Activated naive CD8-positive, alpha-beta T cell (primary cell): ENCODE results near the gene ACOXL.

Source experiments
- H3K27ac Mint-ChIP-seq: one replicate; pipeline ENCODE4 v1.8.0; 2021; ENCODE audit warnings: mixed read lengths
- H3K27me3 Mint-ChIP-seq: one replicate; pipeline ENCODE4 v1.8.0; 2021; ENCODE audit warnings: mixed read lengths
- H3K36me3 Mint-ChIP-seq: one replicate; pipeline ENCODE4 v1.8.0; 2021; ENCODE audit warnings: mixed read lengths
- H3K4me1 Mint-ChIP-seq: one replicate; pipeline ENCODE4 v1.8.0; 2021; ENCODE audit warnings: low read depth, mixed read lengths
- H3K4me3 Mint-ChIP-seq: one replicate; pipeline ENCODE4 v1.8.0; 2021; ENCODE audit warnings: mild to moderate bottlenecking, mixed read lengths
- H3K9me3 Mint-ChIP-seq: one replicate; pipeline ENCODE4 v1.8.0; 2021; ENCODE audit warnings: low read depth, mixed read lengths

ACOXL gene

GRCh38 chr2:110834134-110834827 lies 101.9 kb downstream of the ACOXL start:
- H3K4me1 Mint-ChIP-seq = peaks cover 21% of the 10 kb centered on the region
- H3K27ac Mint-ChIP-seq = no peak overlapping the region
- H3K27me3 Mint-ChIP-seq = no peaks in the 10 kb centered on the region
- no peak overlapping the region for H3K4me3 Mint-ChIP-seq
- no peaks in the 10 kb centered on the region for H3K36me3 Mint-ChIP-seq
- H3K9me3 Mint-ChIP-seq = no peaks in the 10 kb centered on the region

- Mint-ChIP-seq H3K9me3 (no peaks in the 10 kb centered on the region), H3K27ac (no peak overlapping the region), H3K36me3 (no peaks in the 10 kb centered on the region), H3K4me3 (no peak overlapping the region), H3K27me3 (no peaks in the 10 kb centered on the region), H3K4me1 (peaks cover 25% of the 10 kb centered on the region)
Observed at GRCh38 chr2:110836671-110837070, 104.3 kb downstream of the ACOXL start.

DNA sequence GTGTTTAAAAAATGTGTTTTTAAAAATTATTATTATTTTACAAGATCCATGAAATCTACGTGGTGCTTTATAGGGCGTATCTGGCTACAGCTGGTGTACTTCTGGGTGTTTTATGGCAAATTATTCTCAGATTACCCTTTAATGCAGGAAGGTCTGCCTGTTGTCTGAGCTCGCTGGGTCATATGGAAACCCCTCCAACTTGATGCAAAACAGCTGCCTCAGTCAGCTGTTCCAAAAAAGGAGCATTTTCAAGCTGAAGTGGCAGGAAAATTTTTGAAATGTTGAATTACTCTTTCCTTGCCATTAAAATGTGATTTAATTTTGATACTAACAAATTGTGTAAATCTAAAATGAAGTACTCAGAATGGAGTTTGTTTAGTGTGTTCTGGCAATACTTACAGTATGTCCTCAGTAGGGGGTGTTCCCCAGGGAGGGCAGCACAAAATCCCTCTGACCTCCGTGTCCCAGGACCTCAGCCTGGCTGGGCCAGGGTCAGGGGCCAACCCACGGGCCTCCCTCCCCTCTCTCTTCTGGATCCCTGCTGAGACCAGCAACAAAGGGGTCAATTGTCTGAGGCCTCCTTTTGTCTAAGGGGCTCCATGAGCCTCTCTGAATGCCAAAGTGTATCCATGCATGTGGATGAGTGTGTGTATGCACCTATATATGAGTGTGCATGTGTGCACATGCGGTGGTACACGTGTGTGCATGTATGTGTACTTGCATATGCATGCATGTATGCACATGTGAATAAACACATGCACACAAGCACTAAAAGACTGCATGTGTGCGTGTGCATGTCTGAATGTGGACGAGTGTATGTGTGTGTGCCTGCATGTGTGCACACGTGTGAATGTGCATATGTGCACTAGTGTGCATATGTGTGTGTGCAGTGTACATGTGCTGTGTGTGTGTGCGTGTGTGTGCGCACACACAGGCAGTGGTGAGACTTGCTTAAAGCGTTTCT lies 105.4 kb downstream of the ACOXL start:
- H3K27me3 Mint-ChIP-seq = peaks cover 2% of the 10 kb centered on the region
- H3K27ac Mint-ChIP-seq = no peak overlapping the region
- no peak overlapping the region for H3K4me3 Mint-ChIP-seq
- H3K4me1 Mint-ChIP-seq = peaks cover 27% of the 10 kb centered on the region
- H3K36me3 Mint-ChIP-seq = no peaks in the 10 kb centered on the region
- H3K9me3 Mint-ChIP-seq = no peaks in the 10 kb centered on the region

- Mint-ChIP-seq H3K27ac (no peak overlapping the region), H3K4me3 (no peak overlapping the region), H3K4me1 (peaks cover 32% of the 10 kb centered on the region), H3K36me3 (no peaks in the 10 kb centered on the region), H3K9me3 (no peaks in the 10 kb centered on the region), H3K27me3 (peaks cover 2% of the 10 kb centered on the region)
Observed at GRCh38 chr2:110838657-110839384, 106.4 kb downstream of the ACOXL start.

DNA sequence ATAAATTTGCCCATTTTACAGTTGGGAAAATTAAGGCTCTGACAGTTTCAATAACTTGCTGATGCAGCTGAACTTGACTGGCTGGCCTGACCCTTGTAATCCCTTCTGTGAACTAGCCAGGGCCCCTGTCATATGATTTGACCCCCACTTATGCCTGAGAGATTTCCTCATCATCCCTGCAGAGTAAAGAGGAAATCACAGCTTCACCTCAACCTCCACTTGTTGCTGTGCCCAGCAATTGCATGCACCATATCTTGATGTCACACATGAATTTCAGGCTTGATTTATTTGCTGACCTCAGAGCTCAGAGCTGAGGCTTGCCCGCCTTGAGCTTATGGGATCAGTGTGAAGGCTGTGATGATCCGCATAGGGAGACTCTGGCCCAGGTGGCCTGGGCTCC lies 108.1 kb downstream of the ACOXL start:
- Mint-ChIP-seq H3K27me3 (peaks cover 2% of the 10 kb centered on the region), H3K27ac (no peak overlapping the region), H3K9me3 (no peaks in the 10 kb centered on the region), H3K36me3 (no peaks in the 10 kb centered on the region), H3K4me1 (peaks cover 44% of the 10 kb centered on the region), H3K4me3 (no peak overlapping the region)

DNA sequence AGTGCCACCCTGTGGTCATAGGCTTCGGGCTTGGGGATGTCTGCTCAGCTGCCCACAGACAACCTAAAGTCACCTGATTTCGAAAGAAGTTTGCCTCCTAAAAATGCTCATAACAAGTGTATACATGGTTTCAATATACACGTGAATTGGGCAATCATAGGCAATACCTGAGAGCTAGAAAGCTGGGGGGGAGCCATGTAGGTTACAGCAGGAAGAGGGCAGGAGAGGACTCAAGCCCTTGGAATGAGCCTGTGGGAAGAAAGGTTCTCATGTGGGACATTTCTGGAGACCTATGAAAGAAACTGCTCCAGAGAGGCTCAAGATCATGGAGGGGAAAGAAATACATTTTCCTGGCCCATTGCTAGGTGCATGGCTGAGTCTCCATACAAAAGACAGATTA lies 109.7 kb downstream of the ACOXL start:
- Mint-ChIP-seq H3K4me1 (peaks cover 59% of the 10 kb centered on the region), H3K27ac (no peak overlapping the region), H3K4me3 (no peak overlapping the region), H3K9me3 (no peaks in the 10 kb centered on the region), H3K27me3 (peaks cover 2% of the 10 kb centered on the region), H3K36me3 (no peaks in the 10 kb centered on the region)

GRCh38 chr2:110843496-110843895 lies 111.1 kb downstream of the ACOXL start:
- peaks cover 2% of the 10 kb centered on the region for H3K27me3 Mint-ChIP-seq
- H3K4me3 Mint-ChIP-seq = peak overlapping the region; percentile 71
- no peak overlapping the region for H3K27ac Mint-ChIP-seq
- no peaks in the 10 kb centered on the region for H3K36me3 Mint-ChIP-seq
- H3K9me3 Mint-ChIP-seq = no peaks in the 10 kb centered on the region
- H3K4me1 Mint-ChIP-seq = peaks cover 68% of the 10 kb centered on the region

- peaks cover 67% of the 10 kb centered on the region for H3K4me1 Mint-ChIP-seq
- peak overlapping the region; percentile 75 for H3K27ac Mint-ChIP-seq
- no peaks in the 10 kb centered on the region for H3K36me3 Mint-ChIP-seq
- no peaks in the 10 kb centered on the region for H3K9me3 Mint-ChIP-seq
- peak overlapping the region; percentile 71 for H3K4me3 Mint-ChIP-seq
- peaks cover 2% of the 10 kb centered on the region for H3K27me3 Mint-ChIP-seq
Observed at GRCh38 chr2:110843959-110844510, 111.7 kb downstream of the ACOXL start.

- peaks cover 3% of the 10 kb centered on the region for H3K36me3 Mint-ChIP-seq
- no peak overlapping the region for H3K4me3 Mint-ChIP-seq
- H3K4me1 Mint-ChIP-seq = peaks cover 86% of the 10 kb centered on the region
- no peaks in the 10 kb centered on the region for H3K27me3 Mint-ChIP-seq
- no peaks in the 10 kb centered on the region for H3K9me3 Mint-ChIP-seq
- H3K27ac Mint-ChIP-seq = peak overlapping the region; percentile 96
Observed at GRCh38 chr2:110847651-110848050, 115.3 kb downstream of the ACOXL start.

GRCh38 chr2:110848071-110848470 lies 115.7 kb downstream of the ACOXL start:
- H3K27me3 Mint-ChIP-seq = no peaks in the 10 kb centered on the region
- H3K27ac Mint-ChIP-seq = peak overlapping the region; percentile 96
- no peak overlapping the region for H3K4me3 Mint-ChIP-seq
- H3K4me1 Mint-ChIP-seq = peaks cover 87% of the 10 kb centered on the region
- no peaks in the 10 kb centered on the region for H3K9me3 Mint-ChIP-seq
- H3K36me3 Mint-ChIP-seq = peaks cover 3% of the 10 kb centered on the region

DNA sequence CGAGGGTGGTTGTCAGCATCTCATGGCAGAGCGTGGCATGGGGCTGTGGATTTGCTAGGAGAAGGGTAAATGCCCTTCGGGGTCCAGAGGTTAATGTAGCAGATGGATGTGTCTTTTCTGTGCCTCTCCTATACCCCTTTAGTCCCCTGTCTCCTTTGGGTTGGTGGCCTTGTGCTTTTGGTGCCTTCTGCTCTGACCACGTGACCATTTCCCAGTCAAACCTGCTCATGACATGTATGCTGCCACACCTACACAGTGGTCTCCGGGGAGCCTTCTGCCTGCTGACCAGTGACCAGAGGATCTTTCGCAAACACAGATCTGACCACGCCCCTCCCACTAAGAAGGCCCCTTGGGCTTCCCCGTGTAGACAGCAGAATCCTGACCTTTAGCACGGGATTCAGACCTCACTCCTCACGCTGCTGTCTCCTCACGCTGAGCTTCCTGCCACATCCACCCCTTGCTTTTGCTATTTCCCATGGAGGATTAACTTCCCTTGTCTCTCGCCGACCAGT lies 116.2 kb downstream of the ACOXL start:
- Mint-ChIP-seq H3K27me3 (no peaks in the 10 kb centered on the region), H3K4me3 (no peak overlapping the region), H3K4me1 (peaks cover 87% of the 10 kb centered on the region), H3K9me3 (no peaks in the 10 kb centered on the region), H3K27ac (peak overlapping the region; percentile 64), H3K36me3 (peaks cover 3% of the 10 kb centered on the region)

- Mint-ChIP-seq H3K36me3 (peaks cover 3% of the 10 kb centered on the region), H3K27ac (no peak overlapping the region), H3K9me3 (no peaks in the 10 kb centered on the region), H3K27me3 (no peaks in the 10 kb centered on the region), H3K4me3 (no peak overlapping the region), H3K4me1 (peaks cover 82% of the 10 kb centered on the region)
Observed at GRCh38 chr2:110851531-110851930, 119.2 kb downstream of the ACOXL start.

GRCh38 chr2:110852051-110852450 lies 119.7 kb downstream of the ACOXL start:
- peaks cover 80% of the 10 kb centered on the region for H3K4me1 Mint-ChIP-seq
- H3K27ac Mint-ChIP-seq = peak overlapping the region; percentile 78
- H3K4me3 Mint-ChIP-seq = no peak overlapping the region
- H3K36me3 Mint-ChIP-seq = peaks cover 3% of the 10 kb centered on the region
- H3K27me3 Mint-ChIP-seq = no peaks in the 10 kb centered on the region
- H3K9me3 Mint-ChIP-seq = no peaks in the 10 kb centered on the region

GRCh38 chr2:110852541-110853263 lies 120.3 kb downstream of the ACOXL start:
- peak overlapping the region; percentile 78 for H3K27ac Mint-ChIP-seq
- peaks cover 3% of the 10 kb centered on the region for H3K36me3 Mint-ChIP-seq
- no peaks in the 10 kb centered on the region for H3K27me3 Mint-ChIP-seq
- peaks cover 77% of the 10 kb centered on the region for H3K4me1 Mint-ChIP-seq
- no peaks in the 10 kb centered on the region for H3K9me3 Mint-ChIP-seq
- no peak overlapping the region for H3K4me3 Mint-ChIP-seq
